BJ (cell line): Measurements from ENCODE around the gene PRSS33. TPM values are rescaled to one million over a fixed set of nuclear protein-coding genes. Genes with fewer than 3 reads are reported as not detected.

Experiments
- CTCF ChIA-PET: fragments of 350-600 bp; formaldehyde crosslinking; extraction: SDS; loops from one replicate; lab custom pipeline; 2021; ENCODE audit warnings: antibody characterized with exemption, inconsistent platforms; lab: Yijun Ruan, JAX
- POLR2A ChIA-PET: fragments of 300-600 bp; sonication (Branson Sonifier 250); formaldehyde crosslinking; extraction: SDS; loops from one replicate; lab custom pipeline; 2021; ENCODE audit warnings: antibody characterized with exemption; lab: Charles Lee
- DNase-seq: peaks from one replicate; pipeline ENCODE4 v3.0.0-alpha.2; 2011; ENCODE audit warnings: low read depth
- H3K27me3 ChIP-seq: 2 replicates; pipeline ENCODE4 v1.6.0; 2011; ENCODE audit warnings: low read length; ENCODE audit not compliant: control insufficient read depth, insufficient read depth
- H3K36me3 ChIP-seq: 2 replicates; pipeline ENCODE4 v1.5.1; 2011; ENCODE audit warnings: low read length; ENCODE audit not compliant: control insufficient read depth, insufficient read depth
- H3K4me3 ChIP-seq: 2 replicates; pipeline ENCODE4 v1.5.1; 2011; ENCODE audit warnings: low read depth, mild to moderate bottlenecking, control low read depth, low read length
- CTCF ChIP-seq: IDR thresholded peaks from 2 replicates; pipeline ENCODE4 v1.5.1; 2011; ENCODE audit warnings: low read depth, mild to moderate bottlenecking, control low read depth, inconsistent platforms, low read length, moderate library complexity; ENCODE audit not compliant: insufficient read depth
- polyA plus RNA-seq: library from polyadenylated mRNA; depleted of rRNA; stranded (reverse); fragments of >200 nt; gene quantifications from 2 replicates; pipeline ENCODE4 v1.2.3, GENCODE V29; 2011

PRSS33 gene
- polyA plus RNA-seq, 1 experiment: not detected

GRCh38 chr16:2769100-2769529 lies 18.2 kb downstream of the PRSS33 start:
- H3K36me3 ChIP-seq: peaks cover 68% of the 10 kb centered on the region
- no peak overlapping the region for H3K4me3 ChIP-seq
- no peaks in the 10 kb centered on the region for H3K27me3 ChIP-seq
- POLR2A ChIA-PET: no interaction called here
- CTCF ChIA-PET: interaction anchor here (0.7 to 1.5 kb wide), 2 partner anchors 11 to 70 kb away, joined by 3 to 4 read pairs; no protein-coding TSS in a partner anchor
- DNase-seq: no peak
- no peak for TF ChIP-seq CTCF

GRCh38 chr16:2768403-2769089 lies 18.8 kb downstream of the PRSS33 start:
- ChIA-PET CTCF (interaction anchor here (0.7 to 1.5 kb wide), 2 partner anchors 11 to 70 kb away, joined by 3 to 4 read pairs; no protein-coding TSS in a partner anchor), POLR2A (no interaction called here)
- H3K4me3 ChIP-seq: no peak overlapping the region
- TF ChIP-seq CTCF: no peak
- peaks cover 70% of the 10 kb centered on the region for H3K36me3 ChIP-seq
- no peaks in the 10 kb centered on the region for H3K27me3 ChIP-seq
- DNase-seq: no peak

- ChIA-PET POLR2A (no interaction called here), CTCF (interaction anchor here (0.7 to 1.0 kb wide), 2 partner anchors 14 to 100 kb away, joined by 3 to 5 read pairs; no protein-coding TSS in a partner anchor)
- Histone ChIP-seq H3K27me3 (no peaks in the 10 kb centered on the region), H3K4me3 (no peak overlapping the region), H3K36me3 (peaks cover 72% of the 10 kb centered on the region)
- no peak for DNase-seq
- no peak for TF ChIP-seq CTCF
Measured at GRCh38 chr16:2767891-2768290, 19.5 kb downstream of the PRSS33 start.

GRCh38 chr16:2767140-2767731 lies 20.1 kb downstream of the PRSS33 start:
- peaks cover 74% of the 10 kb centered on the region for H3K36me3 ChIP-seq
- DNase-seq: no peak
- H3K4me3 ChIP-seq: no peak overlapping the region
- ChIA-PET CTCF (interaction anchor here (0.7 to 1.0 kb wide), 3 partner anchors 11 to 101 kb away, joined by 3 to 5 read pairs (median 3); no protein-coding TSS in a partner anchor), POLR2A (no interaction called here)
- H3K27me3 ChIP-seq: no peaks in the 10 kb centered on the region
- no peak for TF ChIP-seq CTCF

GRCh38 chr16:2766430-2767139 lies 20.8 kb downstream of the PRSS33 start:
- Histone ChIP-seq H3K4me3 (no peak overlapping the region), H3K27me3 (no peaks in the 10 kb centered on the region), H3K36me3 (peaks cover 79% of the 10 kb centered on the region)
- ChIA-PET POLR2A (no interaction called here), CTCF (interaction anchor here (0.9 to 1.0 kb wide), 2 partner anchors 10 to 12 kb away, joined by 3 to 5 read pairs; no protein-coding TSS in a partner anchor)
- TF ChIP-seq CTCF: no peak
- no peak for DNase-seq
